Measurements from ENCODE around the gene ZBTB47. TPM values are rescaled to one million over a fixed set of nuclear protein-coding genes. Genes with fewer than 3 reads are reported as not detected.

Gene ZBTB47
- polyA plus RNA-seq, 1 donor (not counting 4 experiments of a cell fraction or from before 2014, with no cell fraction given): 5.1 TPM

DNA sequence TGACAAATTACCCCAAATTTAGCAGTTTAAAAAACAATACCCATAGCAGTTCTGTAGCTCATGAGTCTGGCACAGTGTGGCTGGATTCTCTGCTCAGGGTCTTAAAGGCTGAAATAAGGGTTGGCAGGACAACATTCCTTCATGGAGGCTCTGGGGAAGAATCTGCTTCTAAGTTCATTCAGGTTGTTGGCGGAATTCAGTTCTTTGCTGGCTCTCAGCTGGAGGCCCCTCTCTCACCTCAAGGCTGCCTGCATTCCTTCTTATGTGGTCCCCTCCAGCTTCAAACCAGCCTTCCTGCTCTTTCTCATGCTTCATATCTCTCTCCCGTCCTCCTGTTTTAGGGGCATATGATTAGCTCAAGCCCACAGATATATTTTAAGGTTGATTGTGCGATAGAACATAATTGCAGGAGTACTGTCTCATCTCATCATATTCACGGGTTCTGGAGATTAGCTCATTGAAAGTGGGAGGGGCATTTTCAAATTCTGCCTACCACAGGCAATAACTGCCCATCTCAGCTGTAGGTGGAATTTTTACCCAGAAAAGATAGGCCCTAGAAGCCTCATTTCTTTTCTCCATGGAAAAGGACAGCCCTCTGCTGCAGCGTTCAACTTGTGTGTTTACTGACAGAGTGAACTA lies 5.6 kb upstream of the ZBTB47 start:
- no peak overlapping the region for H3K9ac ChIP-seq (ENCODE audit: control insufficient read depth, extremely low read depth, insufficient read depth, low read length)
- no peak overlapping the region for H3K4me2 ChIP-seq (ENCODE audit: control insufficient read depth, extremely low read depth, insufficient read depth, low read depth, low read length)
- H2AFZ ChIP-seq (ENCODE audit: control insufficient read depth, low read length): no peak overlapping the region
- no peak overlapping the region for H3K27ac ChIP-seq (ENCODE audit: control insufficient read depth, insufficient read depth, low read length)
- peaks cover 5% of the 10 kb centered on the region for H3K9me1 ChIP-seq (ENCODE audit: control insufficient read depth, extremely low read depth, insufficient read depth, low read length)
- H4K20me1 ChIP-seq (ENCODE audit: control insufficient read depth, extremely low read depth, insufficient read depth, low read length): peaks cover 3% of the 10 kb centered on the region
- no peak for TF ChIP-seq EZH2 (IDR thresholded peaks at IDR 0.05; ENCODE audit: low read length)
- TF ChIP-seq, protein P1, sequence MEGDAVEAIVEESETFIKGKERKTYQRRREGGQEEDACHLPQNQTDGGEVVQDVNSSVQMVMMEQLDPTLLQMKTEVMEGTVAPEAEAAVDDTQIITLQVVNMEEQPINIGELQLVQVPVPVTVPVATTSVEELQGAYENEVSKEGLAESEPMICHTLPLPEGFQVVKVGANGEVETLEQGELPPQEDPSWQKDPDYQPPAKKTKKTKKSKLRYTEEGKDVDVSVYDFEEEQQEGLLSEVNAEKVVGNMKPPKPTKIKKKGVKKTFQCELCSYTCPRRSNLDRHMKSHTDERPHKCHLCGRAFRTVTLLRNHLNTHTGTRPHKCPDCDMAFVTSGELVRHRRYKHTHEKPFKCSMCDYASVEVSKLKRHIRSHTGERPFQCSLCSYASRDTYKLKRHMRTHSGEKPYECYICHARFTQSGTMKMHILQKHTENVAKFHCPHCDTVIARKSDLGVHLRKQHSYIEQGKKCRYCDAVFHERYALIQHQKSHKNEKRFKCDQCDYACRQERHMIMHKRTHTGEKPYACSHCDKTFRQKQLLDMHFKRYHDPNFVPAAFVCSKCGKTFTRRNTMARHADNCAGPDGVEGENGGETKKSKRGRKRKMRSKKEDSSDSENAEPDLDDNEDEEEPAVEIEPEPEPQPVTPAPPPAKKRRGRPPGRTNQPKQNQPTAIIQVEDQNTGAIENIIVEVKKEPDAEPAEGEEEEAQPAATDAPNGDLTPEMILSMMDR (optimal IDR thresholded peaks at IDR 0.05 in 1 of 3, IDR thresholded peaks at IDR 0.05 in 1 of 3, conservative IDR thresholded peaks at IDR 0.05 in 1 of 3; ENCODE audit: extremely low read depth in 1 of 3, insufficient read depth in 2 of 3, low read length in 3 of 3): no peak
- H3K79me2 ChIP-seq (ENCODE audit: control insufficient read depth, insufficient read depth, low read length): peaks cover 2% of the 10 kb centered on the region
- dilution Hi-C loops (cut with MboI; ENCODE audit: extremely low pct_ligation_motif_present, low sequenced_read_pairs): no loop called here
- peaks cover 20% of the 10 kb centered on the region for H3K4me1 ChIP-seq (ENCODE audit: control insufficient read depth, extremely low read depth, insufficient read depth, low read length)
- no peaks in the 10 kb centered on the region for H3K9me3 ChIP-seq (ENCODE audit: control insufficient read depth, low read depth, low read length)
- H3K36me3 ChIP-seq (ENCODE audit: control insufficient read depth in 2 of 2, extremely low read depth in 1 of 2, insufficient read depth in 2 of 2, low read length in 2 of 2): peaks cover 13 to 19% of the 10 kb centered on the region in 2 experiments
- FAIRE-seq: no peak
- H3K27me3 ChIP-seq (ENCODE audit: control insufficient read depth, extremely low read depth, insufficient read depth, low read length): no peaks in the 10 kb centered on the region
- no peak overlapping the region for H3K4me3 ChIP-seq (ENCODE audit: control insufficient read depth in 2 of 3, extremely low read depth in 1 of 3, insufficient read depth in 2 of 3, low read depth in 1 of 3, low read length in 3 of 3)
- DNase-seq (ENCODE audit: low read depth, low spot score): no peak

DNA sequence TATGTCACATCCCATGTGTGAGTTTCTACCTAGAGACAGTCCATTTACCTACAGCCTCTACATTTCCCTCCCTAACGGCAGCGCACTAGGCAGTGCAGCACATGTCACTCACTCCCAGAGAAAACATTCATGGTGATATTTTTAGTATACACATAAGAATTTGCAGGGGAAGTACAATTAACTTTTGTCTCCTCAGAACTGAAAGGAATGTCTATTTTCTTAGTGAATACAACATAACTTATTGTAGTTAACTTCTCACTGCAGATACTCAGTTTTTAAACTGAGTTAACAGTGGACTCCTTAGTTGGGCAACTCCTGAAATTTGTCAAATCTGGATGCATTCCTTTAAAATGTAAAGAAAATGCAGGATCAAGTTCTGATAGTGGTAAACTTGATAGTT lies 4.5 kb upstream of the ZBTB47 start:
- TF ChIP-seq, protein P1 (optimal IDR thresholded peaks at IDR 0.05 in 1 of 3, IDR thresholded peaks at IDR 0.05 in 1 of 3, conservative IDR thresholded peaks at IDR 0.05 in 1 of 3; ENCODE audit: extremely low read depth in 1 of 3, insufficient read depth in 2 of 3, low read length in 3 of 3): no peak
- no peak for TF ChIP-seq EZH2 (IDR thresholded peaks at IDR 0.05; ENCODE audit: low read length)
- no peak overlapping the region for H3K4me3 ChIP-seq (ENCODE audit: control insufficient read depth in 2 of 3, extremely low read depth in 1 of 3, insufficient read depth in 2 of 3, low read depth in 1 of 3, low read length in 3 of 3)
- no peak overlapping the region for H3K27ac ChIP-seq (ENCODE audit: control insufficient read depth, insufficient read depth, low read length)
- H3K27me3 ChIP-seq (ENCODE audit: control insufficient read depth, extremely low read depth, insufficient read depth, low read length): no peaks in the 10 kb centered on the region
- no peak overlapping the region for H2AFZ ChIP-seq (ENCODE audit: control insufficient read depth, low read length)
- H3K4me1 ChIP-seq (ENCODE audit: control insufficient read depth, extremely low read depth, insufficient read depth, low read length): peaks cover 30% of the 10 kb centered on the region
- dilution Hi-C loops (cut with MboI; ENCODE audit: extremely low pct_ligation_motif_present, low sequenced_read_pairs): no loop called here
- H3K9ac ChIP-seq (ENCODE audit: control insufficient read depth, extremely low read depth, insufficient read depth, low read length): no peak overlapping the region
- no peak overlapping the region for H3K4me2 ChIP-seq (ENCODE audit: control insufficient read depth, extremely low read depth, insufficient read depth, low read depth, low read length)
- H3K79me2 ChIP-seq (ENCODE audit: control insufficient read depth, insufficient read depth, low read length): peaks cover 9% of the 10 kb centered on the region
- peaks cover 3% of the 10 kb centered on the region for H4K20me1 ChIP-seq (ENCODE audit: control insufficient read depth, extremely low read depth, insufficient read depth, low read length)
- DNase-seq (ENCODE audit: low read depth, low spot score) (no peak), FAIRE-seq (no peak)
- H3K9me3 ChIP-seq (ENCODE audit: control insufficient read depth, low read depth, low read length): no peaks in the 10 kb centered on the region
- H3K9me1 ChIP-seq (ENCODE audit: control insufficient read depth, extremely low read depth, insufficient read depth, low read length): peaks cover 5% of the 10 kb centered on the region
- H3K36me3 ChIP-seq (ENCODE audit: control insufficient read depth in 2 of 2, extremely low read depth in 1 of 2, insufficient read depth in 2 of 2, low read length in 2 of 2): peaks cover 9 to 15% of the 10 kb centered on the region in 2 experiments
